ENCODE data around the gene DENND2A.
"Not testable (repeated sequence)": the region's sequence is repeated elsewhere in the genome, so short reads cannot be mapped to it uniquely, and the experiment has no call there.

DNA sequence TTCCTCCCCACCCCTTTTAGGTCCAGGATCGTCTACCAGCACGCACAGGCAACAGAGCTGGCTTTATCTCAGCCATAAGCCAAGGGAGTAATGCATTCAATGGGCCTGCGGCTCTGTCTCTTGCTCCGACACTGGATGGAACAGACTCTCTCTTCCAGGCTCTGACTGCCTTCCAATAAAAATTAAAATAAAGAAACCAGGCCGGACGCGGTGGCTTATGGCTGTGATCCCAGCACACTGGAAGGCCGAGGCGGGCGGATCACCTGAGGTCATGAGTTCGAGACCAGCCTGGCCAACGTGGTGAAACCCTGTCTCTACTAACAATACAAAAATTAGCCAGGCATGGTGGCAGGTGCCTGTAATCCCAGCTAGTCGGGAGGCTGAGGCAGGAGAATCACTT, 4.1 kb upstream of the DENND2A start:
- TF ChIP-seq POLR2A, CTCF, POLR2AphosphoS5 (IDR thresholded peaks at IDR 0.05): not testable (repeated sequence)
